Measurements from ENCODE around the gene NOS1AP.

- TF ChIP-seq CTCF (IDR thresholded peaks at IDR 0.05): no peak
- no peak for TF ChIP-seq EP300 (IDR thresholded peaks at IDR 0.05)
- no peak for TF ChIP-seq POLR2A (IDR thresholded peaks at IDR 0.05)
- TF ChIP-seq POLR2AphosphoS5 (IDR thresholded peaks at IDR 0.05): no peak
These were observed 297.6 kb downstream of the NOS1AP start for GRCh38 chr1:162367073-162367472.

Data from stomach (tissue), 4 donors.